CD4-positive, alpha-beta T cell treated with Interleukin-4 for 4 hours (primary cell): ENCODE data around the gene TMEM170A.
"Not testable (repeated sequence)": the region's sequence is repeated elsewhere in the genome, so short reads cannot be mapped to it uniquely, and the experiment has no call there.

Experiments used
- DNase-seq: peaks from one replicate; pipeline ENCODE4 v3.0.0-alpha.2; 2020

The TMEM170A gene

GRCh38 chr16:75479421-75479990, 15.0 kb upstream of the TMEM170A start:
- no peak for DNase-seq

- DNase-seq: no peak
Observed at GRCh38 chr16:75478480-75479345, 14.2 kb upstream of the TMEM170A start.

DNA sequence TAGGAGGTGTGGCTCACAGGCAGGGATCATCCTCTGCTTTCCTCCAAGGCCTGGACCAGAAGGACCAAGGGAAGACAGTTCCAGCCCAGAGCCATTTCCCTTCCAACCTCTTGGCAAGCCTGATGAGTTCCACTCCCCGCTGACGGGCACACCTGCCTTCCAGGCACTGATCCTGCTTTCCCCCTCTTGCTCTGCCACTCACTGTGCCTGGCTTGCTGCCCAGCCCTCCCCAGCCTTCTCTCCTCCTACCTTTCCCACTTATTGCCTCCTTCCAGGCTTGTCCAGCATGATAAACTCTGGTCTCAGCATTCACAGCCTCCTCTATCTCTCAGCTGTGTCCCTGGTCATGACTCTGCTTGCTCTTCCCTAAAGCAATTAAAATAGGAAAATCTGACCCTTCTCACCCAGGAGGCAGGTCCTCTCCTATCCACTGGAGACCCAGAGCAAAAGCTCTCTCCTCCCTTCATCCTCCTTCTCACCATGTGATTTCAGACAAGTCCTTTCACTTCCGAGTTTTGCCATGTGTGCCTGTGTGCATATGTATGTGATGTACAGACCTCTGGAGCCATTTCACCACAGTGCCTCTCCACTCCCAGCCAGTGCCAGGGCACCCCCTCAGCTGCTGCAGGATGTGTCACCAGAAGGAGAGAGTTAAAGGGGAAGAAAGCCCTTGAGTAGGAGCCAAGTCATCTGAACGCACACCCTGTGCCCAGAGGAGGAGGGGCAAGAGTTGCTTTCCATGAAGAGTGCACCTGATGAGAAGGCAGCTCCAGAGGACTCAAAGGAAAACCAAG, 13.4 kb upstream of the TMEM170A start:
- DNase-seq: no peak

GRCh38 chr16:75476817-75477216, 12.3 kb upstream of the TMEM170A start:
- no peak for DNase-seq

DNA sequence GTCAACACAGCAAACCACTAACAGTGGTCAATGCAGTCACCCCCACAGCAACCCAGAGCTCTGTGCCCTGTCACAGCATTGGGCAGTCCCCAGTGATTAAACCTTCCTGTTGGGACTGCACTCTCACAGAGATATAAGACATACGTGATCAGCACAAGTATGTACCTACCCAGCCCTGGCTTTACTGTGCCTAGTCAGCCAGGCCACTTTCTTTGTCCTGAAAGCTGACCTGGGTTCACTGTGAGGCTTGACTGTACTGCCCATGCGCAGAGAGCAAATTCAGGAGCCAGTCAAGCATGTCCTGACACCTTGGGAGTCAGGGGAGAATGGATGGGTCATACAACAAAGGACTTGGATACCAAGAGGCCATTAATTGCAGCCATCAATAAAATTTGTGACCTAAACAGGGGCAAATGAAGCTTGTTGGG, 10.9 kb upstream of the TMEM170A start:
- no peak for DNase-seq

GRCh38 chr16:75472908-75473877, 8.7 kb upstream of the TMEM170A start:
- no peak for DNase-seq

DNA sequence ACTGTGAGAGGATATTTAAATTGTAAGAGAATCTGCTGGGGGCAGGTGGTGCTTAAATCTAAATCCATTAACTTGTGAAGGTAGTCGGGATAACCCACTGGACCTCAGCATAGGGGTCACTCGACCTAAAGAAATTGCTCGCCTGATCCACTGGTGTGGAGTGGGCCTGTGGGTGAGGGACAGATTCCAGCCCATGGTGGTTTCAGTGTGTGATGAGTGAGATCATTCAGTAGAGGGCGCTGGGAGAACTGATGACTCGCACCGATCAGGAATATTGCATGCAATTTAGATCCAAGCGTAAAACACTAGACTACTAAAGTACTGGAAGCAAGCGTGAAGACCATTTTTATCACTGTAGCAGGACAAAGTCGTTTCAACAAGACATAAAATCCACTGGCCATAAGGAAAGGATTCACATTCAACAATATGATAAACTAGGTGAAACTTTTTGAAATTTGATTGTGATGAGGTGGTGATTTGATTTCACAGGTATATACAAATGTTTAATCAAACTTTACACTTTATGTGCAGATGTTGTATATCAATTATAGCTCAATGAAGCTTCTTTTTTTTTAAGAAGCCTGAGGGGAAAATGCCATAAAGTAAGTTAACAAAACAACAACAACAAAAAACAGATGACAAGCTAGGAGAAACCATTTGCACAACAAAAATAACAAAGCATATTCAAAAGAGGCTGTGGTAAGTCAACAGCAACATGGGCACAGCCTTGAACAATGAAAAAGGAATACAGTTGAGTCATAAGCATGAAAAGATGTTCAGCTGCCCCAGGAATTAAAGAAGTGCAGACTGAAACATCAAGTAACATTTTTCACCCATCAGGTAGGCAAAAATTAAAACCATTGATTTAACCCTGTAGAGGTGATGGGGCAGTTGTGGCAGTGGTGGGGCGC, 7.5 kb upstream of the TMEM170A start:
- DNase-seq: peak; percentile 64

DNA sequence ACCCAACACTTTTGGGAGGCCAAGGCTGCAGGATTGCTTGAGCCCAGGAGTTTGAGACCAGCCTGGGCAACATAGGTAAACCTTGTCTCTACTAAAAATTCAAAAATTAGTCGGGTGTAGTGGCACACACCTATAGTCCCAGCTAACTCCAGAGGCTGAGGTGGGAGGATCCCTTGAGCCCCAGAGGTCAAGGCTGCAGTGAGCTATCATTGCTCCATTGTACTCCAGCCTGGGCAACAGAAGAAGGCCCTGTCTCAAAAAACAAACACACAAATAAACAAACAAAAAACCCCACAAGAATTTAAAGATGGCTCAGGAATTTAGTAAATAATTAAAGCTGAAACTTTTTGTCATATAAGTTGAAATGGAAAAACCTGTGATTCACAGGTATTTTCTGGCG, 2.3 kb upstream of the TMEM170A start:
- no peak for DNase-seq

- not testable (repeated sequence) for DNase-seq
Observed at GRCh38 chr16:75463389-75464121, 934 bp downstream of the TMEM170A start.

- peak; percentile 49 for DNase-seq
Observed at GRCh38 chr16:75462806-75463205, 1.7 kb downstream of the TMEM170A start.

GRCh38 chr16:75461575-75461974, 2.9 kb downstream of the TMEM170A start:
- no peak for DNase-seq

- no peak for DNase-seq
Observed at GRCh38 chr16:75460446-75460845, 4.0 kb downstream of the TMEM170A start.

DNA sequence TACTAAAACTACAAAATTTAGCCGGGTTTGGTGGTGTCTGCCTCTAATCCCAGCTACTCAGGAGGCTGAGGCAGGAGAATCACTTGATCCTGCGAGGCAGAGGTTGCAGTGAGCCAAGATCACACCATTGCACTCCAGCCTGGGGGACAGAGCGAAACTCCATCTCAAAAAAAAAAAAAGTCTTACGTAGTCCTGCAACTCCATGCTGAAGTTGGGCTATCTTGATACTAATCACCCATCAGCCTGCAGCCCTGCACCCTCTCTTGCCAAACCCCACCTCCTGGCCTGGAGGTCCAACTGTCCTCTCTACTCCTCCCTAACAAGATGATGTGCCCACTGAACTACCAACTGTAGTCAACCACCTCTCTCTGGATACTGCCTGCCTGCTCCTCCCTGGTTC, 4.8 kb downstream of the TMEM170A start:
- no peak for DNase-seq

DNA sequence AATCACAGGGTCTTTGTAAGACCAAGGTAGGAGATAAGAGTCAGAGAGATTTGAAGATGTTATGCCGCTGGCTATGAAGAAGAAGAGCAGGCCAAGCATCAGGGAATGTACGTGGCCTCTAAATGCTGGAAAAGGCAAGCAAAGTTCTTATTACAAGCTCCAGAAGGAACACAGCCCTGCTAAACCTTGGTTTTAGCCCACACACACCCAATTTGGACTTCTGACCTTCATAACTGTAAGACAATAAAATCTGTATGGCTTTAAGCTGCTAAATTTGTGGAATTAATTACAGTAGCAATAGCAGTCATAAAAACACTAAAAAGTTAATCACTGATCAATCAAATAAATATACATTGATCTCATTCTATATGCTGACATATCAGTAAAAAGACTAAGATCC, 6.0 kb downstream of the TMEM170A start:
- no peak for DNase-seq

- no peak for DNase-seq
Observed at GRCh38 chr16:75458029-75458428, 6.5 kb downstream of the TMEM170A start.

DNA sequence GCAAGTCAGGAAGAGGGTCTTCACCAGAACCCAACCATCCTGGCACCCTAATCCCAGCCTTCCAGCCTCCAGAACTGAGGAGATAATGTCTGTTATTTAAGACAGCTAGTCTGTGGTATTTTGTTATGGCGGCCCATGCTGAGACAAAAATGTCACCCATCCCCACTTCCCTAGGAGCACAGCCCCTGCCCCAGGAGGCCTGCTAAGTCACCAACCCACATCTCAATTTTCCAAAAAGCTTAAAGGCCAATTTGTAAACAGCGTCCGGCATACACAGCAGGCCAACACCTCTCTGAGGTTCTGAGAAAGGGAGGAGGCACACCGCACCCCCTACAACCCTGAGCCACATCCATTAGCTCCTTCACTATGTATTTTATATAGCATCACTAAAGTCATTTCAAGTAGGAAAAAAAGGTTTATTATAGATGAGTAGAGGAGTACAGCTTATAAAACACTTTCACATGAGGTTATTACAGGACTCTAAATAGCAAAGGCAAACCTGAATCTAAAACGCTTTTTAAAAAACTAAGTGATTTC, 6.9 kb downstream of the TMEM170A start:
- no peak for DNase-seq

GRCh38 chr16:75456971-75457370, 7.5 kb downstream of the TMEM170A start:
- no peak for DNase-seq

DNA sequence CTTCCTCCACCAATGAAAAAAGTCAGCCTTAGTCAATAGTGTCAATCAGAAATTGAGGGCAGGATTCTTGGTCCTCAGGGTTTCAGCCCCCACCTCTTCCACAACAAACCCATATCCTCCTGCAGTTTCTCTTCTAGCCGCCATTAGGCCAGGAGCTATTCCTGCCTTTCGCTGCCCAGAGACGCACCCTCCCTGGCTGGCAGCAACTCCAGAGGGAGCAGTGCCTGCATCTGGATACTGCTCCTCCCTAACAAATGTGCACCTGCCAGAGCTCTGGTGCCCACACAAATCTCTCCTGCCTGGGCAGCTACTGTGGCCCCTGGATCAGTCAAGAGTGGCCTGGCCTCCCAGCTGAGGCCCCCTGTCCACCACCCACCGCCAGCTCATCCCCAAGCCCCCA, 8.0 kb downstream of the TMEM170A start:
- not testable (repeated sequence) for DNase-seq

- no peak for DNase-seq
Observed at GRCh38 chr16:75455677-75456076, 8.8 kb downstream of the TMEM170A start.

DNA sequence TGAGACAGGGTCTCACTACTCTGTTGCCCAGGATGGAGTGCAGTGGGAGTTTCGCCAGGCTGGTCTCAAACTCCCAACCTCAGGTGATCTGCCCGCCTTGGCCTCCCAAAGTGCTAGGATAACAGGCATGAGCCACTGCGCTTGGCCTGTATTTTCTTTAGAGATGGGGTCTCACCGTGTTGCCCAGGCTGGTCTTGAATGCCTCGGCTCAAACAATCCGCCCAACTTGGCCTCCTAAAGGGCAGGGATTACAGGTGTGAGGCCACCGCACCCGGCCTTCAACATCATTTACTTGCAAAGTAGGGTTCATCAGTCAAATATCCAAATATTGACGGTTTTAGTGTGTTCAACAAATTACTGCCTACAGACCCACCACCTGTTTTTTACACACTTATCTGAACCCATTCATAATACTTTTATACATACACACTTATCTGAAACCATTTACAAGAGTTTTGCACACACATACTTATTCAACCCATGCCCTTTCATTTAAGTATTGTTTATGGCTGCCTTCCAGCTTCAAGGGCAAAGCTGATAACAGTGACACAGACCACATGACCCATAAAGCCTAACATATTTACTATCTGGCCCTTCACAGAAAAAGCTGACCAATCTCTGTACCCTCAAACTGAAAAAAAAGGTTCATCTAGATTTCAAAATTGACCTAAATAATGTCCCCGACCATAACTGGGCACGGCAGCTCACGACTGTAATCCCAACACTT, 11.9 kb downstream of the TMEM170A start:
- no peak for DNase-seq
